Medulla oblongata (tissue), 1 donor: ENCODE data around the gene NLGN4Y.

Source experiments
- DNase-seq: peaks from one replicate; pipeline ENCODE4 v3.0.0-alpha.2; 2015; ENCODE audit errors: extremely low spot score

The NLGN4Y gene

GRCh38 chrY:14644157-14644952, 120.0 kb downstream of the NLGN4Y start:
- no peak for DNase-seq

GRCh38 chrY:14679181-14679580, 154.9 kb downstream of the NLGN4Y start:
- no peak for DNase-seq

- no peak for DNase-seq
These were observed 170.2 kb downstream of the NLGN4Y start for GRCh38 chrY:14694543-14694942.

GRCh38 chrY:14708158-14708557, 183.8 kb downstream of the NLGN4Y start:
- DNase-seq, result no peak

GRCh38 chrY:14741596-14741995, 217.3 kb downstream of the NLGN4Y start:
- DNase-seq, result no peak

- DNase-seq, result no peak
These were observed 224.0 kb downstream of the NLGN4Y start for GRCh38 chrY:14748329-14748728.

GRCh38 chrY:14755571-14755970, 231.2 kb downstream of the NLGN4Y start:
- DNase-seq, result no peak

- no peak for DNase-seq
These were observed 238.6 kb downstream of the NLGN4Y start for GRCh38 chrY:14762903-14763302.

- DNase-seq, result peak; percentile 45
These were observed 239.3 kb downstream of the NLGN4Y start for GRCh38 chrY:14763600-14763999.

- DNase-seq, result no peak
These were observed 253.9 kb downstream of the NLGN4Y start for GRCh38 chrY:14778208-14778607.

- no peak for DNase-seq
These were observed 268.8 kb downstream of the NLGN4Y start for GRCh38 chrY:14793104-14793503.

GRCh38 chrY:14793674-14794073, 269.3 kb downstream of the NLGN4Y start:
- DNase-seq, result no peak

- no peak for DNase-seq
These were observed 273.7 kb downstream of the NLGN4Y start for GRCh38 chrY:14798010-14798409.

- DNase-seq, result peak; percentile 62
These were observed 276.8 kb downstream of the NLGN4Y start for GRCh38 chrY:14801096-14801495.

GRCh38 chrY:14802125-14802524, 277.8 kb downstream of the NLGN4Y start:
- no peak for DNase-seq

- DNase-seq, result no peak
These were observed 279.7 kb downstream of the NLGN4Y start for GRCh38 chrY:14804041-14804440.

- no peak for DNase-seq
These were observed 294.1 kb downstream of the NLGN4Y start for GRCh38 chrY:14818452-14818851.

- DNase-seq, result peak; percentile 65
These were observed 297.9 kb downstream of the NLGN4Y start for GRCh38 chrY:14822201-14822600.

- DNase-seq, result peak; percentile 5
These were observed 298.6 kb downstream of the NLGN4Y start for GRCh38 chrY:14822906-14823305.

- DNase-seq, result no peak
These were observed 300.3 kb downstream of the NLGN4Y start for GRCh38 chrY:14824583-14824982.

GRCh38 chrY:14825728-14826127, 301.4 kb downstream of the NLGN4Y start:
- DNase-seq, result no peak

- DNase-seq, result no peak
These were observed 304.2 kb downstream of the NLGN4Y start for GRCh38 chrY:14828531-14828930.

- DNase-seq, result peak; percentile 57
These were observed 305.1 kb downstream of the NLGN4Y start for GRCh38 chrY:14829366-14829885.
